DMS114 treated with DMSO at 0.1 percent for 48 hours (cell line): Measurements from ENCODE around the gene TET3.

Experiments used
- DNase-seq: peaks from one replicate; lab custom pipeline; 2025; ENCODE audit not compliant: unreplicated experiment; lab: John Stamatoyannopoulos, UW

TET3 gene

DNA sequence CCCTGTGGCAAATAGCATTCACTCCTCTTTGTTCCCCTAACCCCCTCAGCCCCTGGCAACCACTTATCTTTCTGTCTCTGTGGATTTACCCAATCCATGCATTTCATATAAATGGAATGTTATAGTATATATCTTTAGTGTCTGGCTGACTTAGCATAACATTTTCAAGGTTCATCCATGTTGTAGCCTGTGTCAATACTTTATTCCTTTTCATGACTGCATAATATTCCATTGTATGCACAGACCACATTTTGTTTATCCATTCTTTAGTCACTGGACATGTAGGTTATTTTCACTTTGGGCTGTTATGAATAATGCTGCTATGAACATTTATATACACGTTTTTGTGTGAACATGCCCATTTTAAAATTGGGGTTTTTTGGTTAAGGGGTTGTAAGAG, 42.8 kb downstream of the TET3 start:
- DNase-seq: no peak

DNA sequence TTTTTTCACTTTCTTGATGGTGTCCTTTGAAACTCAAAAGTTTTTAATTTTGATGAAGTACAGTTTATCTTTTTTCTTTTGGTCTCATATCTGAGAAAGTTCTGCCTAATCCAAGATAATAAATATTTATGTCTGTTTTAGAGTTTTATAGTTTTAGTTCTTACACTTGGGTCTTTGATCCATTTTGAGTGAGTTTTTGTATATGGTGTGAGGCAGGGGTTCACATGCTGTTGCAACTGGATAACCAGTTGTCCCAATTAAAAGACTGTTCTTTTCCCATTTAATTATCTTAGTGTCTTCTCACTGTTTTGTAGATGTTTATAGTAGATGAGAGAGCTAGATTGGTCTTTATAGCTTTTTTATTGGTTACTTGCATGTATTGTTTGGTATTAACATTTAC, 43.6 kb downstream of the TET3 start:
- no peak for DNase-seq

DNA sequence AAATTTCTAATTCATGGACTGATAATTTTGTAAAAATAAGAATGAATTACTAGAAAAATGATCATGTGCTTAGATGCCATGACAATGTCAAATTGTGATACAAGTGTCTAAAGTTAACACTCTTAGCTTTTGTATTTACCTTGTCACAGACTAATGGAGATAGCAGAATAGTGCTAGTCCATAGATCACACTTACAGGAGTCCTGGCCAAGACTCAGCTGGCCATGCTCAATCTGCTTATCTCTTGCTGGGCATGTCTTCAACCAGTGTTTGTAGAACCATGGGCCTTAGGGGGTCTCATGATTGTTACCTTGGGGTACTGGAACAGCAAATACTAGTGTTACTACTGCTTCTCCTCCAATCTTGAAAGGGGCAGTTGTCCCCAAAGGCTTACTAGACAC, 44.0 kb downstream of the TET3 start:
- no peak for DNase-seq

DNA sequence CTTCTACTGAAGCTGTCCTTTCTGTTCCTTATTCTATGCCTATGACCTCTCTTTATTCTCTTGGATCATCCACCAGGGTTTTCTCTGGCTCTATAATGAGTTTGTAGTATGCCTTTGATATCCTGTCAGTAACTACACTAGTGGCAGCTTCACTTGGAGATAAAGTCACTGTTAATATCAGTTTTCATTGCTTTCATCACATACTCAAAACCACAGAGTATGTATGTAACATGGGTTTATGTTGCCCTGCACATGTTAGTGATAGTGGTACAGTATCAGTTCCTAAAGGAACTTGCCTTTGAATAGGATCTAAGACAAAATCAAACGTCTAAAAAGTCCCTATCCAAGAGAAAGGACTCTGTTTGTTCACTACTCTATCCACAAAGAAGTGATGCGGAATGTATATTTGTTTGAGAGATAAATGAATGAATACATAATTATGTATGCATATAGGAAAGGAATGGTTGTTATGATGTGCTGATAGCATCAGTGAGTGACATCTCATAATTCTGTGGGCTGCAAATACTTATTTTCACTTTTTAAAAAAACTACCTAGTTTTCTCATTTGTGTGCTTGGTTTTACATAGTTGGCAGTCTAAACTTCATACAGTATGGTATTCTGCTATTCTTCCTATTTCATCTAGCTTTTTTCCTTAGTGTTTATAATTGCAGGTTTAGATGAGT, 45.1 kb downstream of the TET3 start:
- DNase-seq: no peak

DNA sequence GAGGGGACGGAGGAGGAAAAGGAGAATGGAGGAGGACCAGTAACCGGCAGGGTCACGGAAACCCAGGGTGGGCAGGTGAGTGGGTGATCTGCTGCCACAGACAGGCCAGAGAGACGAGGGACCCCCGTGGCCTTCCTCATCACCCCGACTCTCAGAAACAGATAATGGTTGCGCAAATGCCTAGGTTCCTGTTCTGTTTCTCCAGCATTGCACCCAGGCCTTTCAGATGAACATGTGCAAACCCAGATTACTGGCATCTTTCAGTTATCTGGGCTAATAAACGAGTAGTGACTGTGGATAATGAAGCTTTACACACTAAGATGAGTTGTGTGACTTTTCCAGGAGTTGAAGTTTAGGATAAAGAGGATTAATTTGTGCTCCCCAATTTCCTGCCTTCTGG, 46.5 kb downstream of the TET3 start:
- no peak for DNase-seq

DNA sequence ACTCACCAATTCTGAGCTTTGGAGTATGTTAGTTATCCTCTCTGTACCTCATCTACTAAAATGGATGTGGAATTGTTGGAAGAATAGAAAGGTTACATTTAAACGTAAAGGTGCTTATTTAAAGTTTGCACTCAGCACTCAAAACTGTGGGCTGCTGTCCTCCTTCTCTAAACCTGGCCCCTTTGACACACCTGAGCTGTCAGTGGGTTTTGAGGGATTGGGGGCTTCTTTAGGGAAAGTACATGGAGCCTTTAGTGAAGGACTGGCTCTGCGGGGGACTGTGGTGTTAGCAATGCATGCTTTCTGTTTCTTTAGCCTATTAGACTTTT, 47.2 kb downstream of the TET3 start:
- DNase-seq: no peak

DNA sequence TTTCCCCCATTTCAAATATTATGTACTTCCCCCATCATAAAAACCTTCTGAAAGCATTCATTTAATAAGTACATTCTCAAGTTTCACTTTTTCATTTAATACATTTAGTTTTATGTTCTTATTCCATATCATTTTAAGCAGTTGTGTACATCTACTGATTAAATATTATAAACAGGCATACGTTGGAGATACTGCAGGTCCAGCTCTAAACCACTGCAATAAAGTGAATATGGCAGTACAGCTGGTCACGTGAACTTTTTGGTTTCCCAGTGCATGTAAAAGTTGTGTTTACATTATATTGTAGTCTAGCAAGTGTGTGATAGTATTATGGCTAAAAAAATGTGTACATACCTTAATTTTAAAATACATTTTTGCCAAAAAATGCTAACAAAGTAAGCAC, 48.7 kb downstream of the TET3 start:
- DNase-seq: no peak
